Measurements from ENCODE around the gene CELF1. TPM values are rescaled to one million over a fixed set of nuclear protein-coding genes. Genes with fewer than 3 reads are reported as not detected.

Gene CELF1
- total and polyA plus RNA-seq, 2 of the 13 experiments (the other 11 are each of a cell fraction or from before 2014, with no cell fraction given), result 69.0 to 80.1 TPM

DNA sequence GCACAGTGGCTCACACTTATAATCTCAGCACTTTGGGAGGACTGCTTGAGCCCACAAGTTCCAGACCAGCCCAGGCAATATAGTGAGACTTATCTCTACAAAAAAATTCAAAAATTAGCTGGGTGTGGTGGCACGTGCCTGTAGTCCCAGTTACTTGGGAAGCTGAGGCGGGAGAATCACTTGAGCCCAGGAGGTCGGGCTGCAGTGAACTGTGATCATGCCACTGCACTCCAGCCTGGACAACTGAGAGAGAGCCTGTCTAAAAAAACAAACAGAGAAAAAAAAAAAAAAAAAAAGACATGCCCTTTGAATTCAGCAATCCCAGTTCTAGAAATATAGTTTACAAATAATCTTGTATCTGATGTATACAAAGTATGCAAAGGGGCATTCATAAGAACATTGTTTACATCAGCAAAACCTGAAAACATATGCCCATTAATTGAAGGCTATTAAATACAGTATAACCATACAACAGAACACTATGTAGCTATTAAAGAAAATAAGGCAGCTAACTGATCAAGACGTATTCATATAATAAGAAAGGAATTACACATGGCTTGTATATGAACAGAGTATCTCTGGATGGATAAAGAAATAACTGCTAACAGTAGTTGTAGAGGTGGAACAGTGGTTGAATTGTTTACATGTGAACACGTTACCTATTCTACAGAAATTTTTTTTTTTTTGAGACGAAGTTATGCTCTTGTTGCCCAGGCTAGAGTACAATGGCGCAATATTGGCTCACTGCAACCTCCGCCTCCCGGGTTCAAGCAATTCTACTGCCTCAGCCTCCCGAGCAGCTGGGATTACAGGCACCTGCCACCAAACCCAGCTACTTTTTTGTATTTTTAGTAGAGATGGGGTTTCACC lies 35.7 kb downstream of the CELF1 start (continued):
- TF ChIP-seq, protein P1, sequence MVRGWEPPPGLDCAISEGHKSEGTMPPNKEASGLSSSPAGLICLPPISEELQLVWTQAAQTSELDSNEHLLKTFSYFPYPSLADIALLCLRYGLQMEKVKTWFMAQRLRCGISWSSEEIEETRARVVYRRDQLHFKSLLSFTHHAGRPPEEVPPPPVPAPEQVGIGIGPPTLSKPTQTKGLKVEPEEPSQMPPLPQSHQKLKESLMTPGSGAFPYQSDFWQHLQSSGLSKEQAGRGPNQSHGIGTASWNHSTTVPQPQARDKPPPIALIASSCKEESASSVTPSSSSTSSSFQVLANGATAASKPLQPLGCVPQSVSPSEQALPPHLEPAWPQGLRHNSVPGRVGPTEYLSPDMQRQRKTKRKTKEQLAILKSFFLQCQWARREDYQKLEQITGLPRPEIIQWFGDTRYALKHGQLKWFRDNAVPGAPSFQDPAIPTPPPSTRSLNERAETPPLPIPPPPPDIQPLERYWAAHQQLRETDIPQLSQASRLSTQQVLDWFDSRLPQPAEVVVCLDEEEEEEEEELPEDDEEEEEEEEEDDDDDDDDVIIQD (CRISPR knock-in tag; IDR thresholded peaks at IDR 0.05; ENCODE audit: low read depth), result 0 out of 2 replicates have a peak, but pooled peaks have one; percentile 44
- no peak for TF ChIP-seq ZNF83 (CRISPR knock-in tag; IDR thresholded peaks at IDR 0.05; ENCODE audit: borderline replicate concordance)
- no peak for TF ChIP-seq ZNF124 (CRISPR knock-in tag; IDR thresholded peaks at IDR 0.05)
- TF ChIP-seq NFE2L1 (CRISPR knock-in tag; IDR thresholded peaks at IDR 0.05; ENCODE audit: borderline replicate concordance), result no peak
- TF ChIP-seq ZNF883 (CRISPR knock-in tag; IDR thresholded peaks at IDR 0.05; ENCODE audit: not compliant biosample characterization), result no peak
- TF ChIP-seq ZNF784 (CRISPR knock-in tag; IDR thresholded peaks at IDR 0.05; ENCODE audit: borderline replicate concordance), result no peak
- TF ChIP-seq SIN3A (IDR thresholded peaks at IDR 0.05; ENCODE audit: borderline replicate concordance, low read depth, low read length), result no peak
- TF ChIP-seq REPIN1 (CRISPR knock-in tag; IDR thresholded peaks at IDR 0.05; ENCODE audit: borderline replicate concordance, low read depth), result no peak
- TF ChIP-seq, protein P2, sequence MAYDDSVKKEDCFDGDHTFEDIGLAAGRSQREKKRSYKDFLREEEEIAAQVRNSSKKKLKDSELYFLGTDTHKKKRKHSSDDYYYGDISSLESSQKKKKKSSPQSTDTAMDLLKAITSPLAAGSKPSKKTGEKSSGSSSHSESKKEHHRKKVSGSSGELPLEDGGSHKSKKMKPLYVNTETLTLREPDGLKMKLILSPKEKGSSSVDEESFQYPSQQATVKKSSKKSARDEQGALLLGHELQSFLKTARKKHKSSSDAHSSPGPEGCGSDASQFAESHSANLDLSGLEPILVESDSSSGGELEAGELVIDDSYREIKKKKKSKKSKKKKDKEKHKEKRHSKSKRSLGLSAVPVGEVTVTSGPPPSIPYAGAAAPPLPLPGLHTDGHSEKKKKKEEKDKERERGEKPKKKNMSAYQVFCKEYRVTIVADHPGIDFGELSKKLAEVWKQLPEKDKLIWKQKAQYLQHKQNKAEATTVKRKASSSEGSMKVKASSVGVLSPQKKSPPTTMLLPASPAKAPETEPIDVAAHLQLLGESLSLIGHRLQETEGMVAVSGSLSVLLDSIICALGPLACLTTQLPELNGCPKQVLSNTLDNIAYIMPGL (CRISPR knock-in tag; IDR thresholded peaks at IDR 0.05; ENCODE audit: borderline replicate concordance in 1 of 2, low read depth in 1 of 2), result no peak
- peak; percentile 39; the same call in 1 of the 2 replicates for TF ChIP-seq SALL1 (CRISPR knock-in tag; IDR thresholded peaks at IDR 0.05)
- TF ChIP-seq CCAR2 (optimal IDR thresholded peaks at IDR 0.05; ENCODE audit: low read depth, low read length), result no peak
- TF ChIP-seq TBX3 (IDR thresholded peaks at IDR 0.05; ENCODE audit: borderline replicate concordance), result no peak
- TF ChIP-seq CREM (IDR thresholded peaks at IDR 0.05), result no peak
- TF ChIP-seq CREM (CRISPR knock-in tag; IDR thresholded peaks at IDR 0.05), result no peak
- TF ChIP-seq GTF3A (CRISPR knock-in tag; conservative IDR thresholded peaks at IDR 0.05), result no peak
- no peak for TF ChIP-seq ZSCAN12 (CRISPR knock-in tag; IDR thresholded peaks at IDR 0.05)
- no peak for TF ChIP-seq ZNF570 (CRISPR knock-in tag; IDR thresholded peaks at IDR 0.05; ENCODE audit: borderline replicate concordance)
- no peak for TF ChIP-seq MTA1 (CRISPR knock-in tag; IDR thresholded peaks at IDR 0.05; ENCODE audit: borderline replicate concordance)
- TF ChIP-seq, protein P3, sequence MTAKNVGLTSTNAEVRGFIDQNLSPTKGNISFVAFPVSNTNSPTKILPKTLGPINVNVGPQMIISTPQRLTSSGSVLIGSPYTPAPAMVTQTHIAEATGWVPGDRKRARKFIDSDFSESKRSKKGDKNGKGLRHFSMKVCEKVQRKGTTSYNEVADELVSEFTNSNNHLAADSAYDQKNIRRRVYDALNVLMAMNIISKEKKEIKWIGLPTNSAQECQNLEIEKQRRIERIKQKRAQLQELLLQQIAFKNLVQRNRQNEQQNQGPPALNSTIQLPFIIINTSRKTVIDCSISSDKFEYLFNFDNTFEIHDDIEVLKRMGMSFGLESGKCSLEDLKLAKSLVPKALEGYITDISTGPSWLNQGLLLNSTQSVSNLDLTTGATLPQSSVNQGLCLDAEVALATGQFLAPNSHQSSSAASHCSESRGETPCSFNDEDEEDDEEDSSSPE (CRISPR knock-in tag; IDR thresholded peaks at IDR 0.05), result peak; percentile 4; the same call in 1 of the 2 replicates
- peak; percentile 76 for TF ChIP-seq ZNF362 (CRISPR knock-in tag; IDR thresholded peaks at IDR 0.05; ENCODE audit: borderline replicate concordance)
- TF ChIP-seq EZH2 (conservative IDR thresholded peaks at IDR 0.05; ENCODE audit: low read depth, low read length), result no peak
- TF ChIP-seq ZNF782 (CRISPR knock-in tag; IDR thresholded peaks at IDR 0.05; ENCODE audit: borderline replicate concordance), result no peak
